SK-N-MC (cell line): ENCODE measurements around the gene CDK5R2.

Source experiments
- EZH2 ChIP-seq: fragments of 200-600 bp; sonication (generic); IDR thresholded peaks from one replicate; pipeline ENCODE4 v1.6.1; 2017; ENCODE audit warnings: antibody characterized with exemption
- FOXP2 ChIP-seq: optimal IDR thresholded peaks from 2 replicates; pipeline ENCODE3; 2011; ENCODE audit warnings: mild to moderate bottlenecking, moderate library complexity; ENCODE audit not compliant: insufficient read depth; ENCODE audit errors: extremely low read length, control extremely low read depth
- POLR2AphosphoS5 ChIP-seq: IDR thresholded peaks from 2 replicates; pipeline ENCODE4 v1.6.1; 2012; ENCODE audit warnings: mild to moderate bottlenecking, low read depth, low read length, borderline replicate concordance

- TF ChIP-seq POLR2AphosphoS5 = no peak
- TF ChIP-seq EZH2 = no peak
- no peak for TF ChIP-seq FOXP2
These were observed 39.0 kb upstream of the CDK5R2 start for GRCh38 chr2:218920504-218920903.
